Body of pancreas (tissue), 4 donors: ENCODE measurements around the gene CDT1.

ENCODE experiments used
- CTCF ChIP-seq, 7 experiments: fragments of 450-650 bp in 4 of 7; fragments of 200-600 bp in 3 of 7; sonication (generic) in 3 of 7; IDR thresholded peaks; one replicate each; pipeline ENCODE4 v1.5.1; 2016 to 2019; ENCODE audit warnings: antibody characterized with exemption in 7 of 7
- POLR2A ChIP-seq, 3 donors: fragments of 450-650 bp; IDR thresholded peaks; one replicate each; pipeline ENCODE4 v1.6.1; 2016; ENCODE audit warnings: antibody characterized with exemption in 3 of 3, mild to moderate bottlenecking in 2 of 3

DNA sequence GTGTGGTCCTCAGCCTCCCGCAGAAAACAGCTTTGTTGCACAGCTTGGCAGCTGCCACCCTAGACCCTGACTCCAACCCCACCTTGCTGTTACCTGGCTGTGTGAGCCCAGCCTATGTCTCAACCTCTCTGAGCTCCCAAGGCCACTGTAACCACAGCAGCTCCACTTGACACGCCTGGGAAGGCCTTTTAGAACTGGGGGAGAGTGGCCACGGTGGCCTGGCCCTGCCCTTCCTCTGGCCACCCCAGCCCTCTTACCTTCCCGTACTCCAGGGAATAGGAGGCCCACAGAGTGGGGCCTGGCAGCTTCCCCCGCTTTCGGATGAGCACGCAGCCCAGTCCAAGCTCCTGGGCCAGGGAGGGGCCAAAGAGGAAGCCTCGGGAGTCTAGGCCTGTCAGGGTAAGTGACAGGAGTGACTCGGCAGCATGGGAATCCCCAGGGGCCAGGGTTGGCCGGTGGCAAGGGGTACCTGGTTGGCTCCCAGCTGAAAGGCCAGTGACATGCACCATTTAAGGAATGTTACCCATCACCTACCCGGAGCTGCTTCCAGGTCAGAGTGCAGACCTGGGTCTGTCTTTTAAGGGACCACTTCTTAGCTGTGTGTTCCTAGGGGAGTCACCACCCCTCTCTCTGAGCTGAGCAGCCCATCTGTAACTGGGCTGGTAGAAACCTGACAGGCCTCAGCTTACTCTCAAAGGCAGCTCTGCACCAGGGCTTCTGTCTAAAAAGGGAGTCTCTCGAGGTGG lies 6.8 kb downstream of the CDT1 start:
- no peak for TF ChIP-seq POLR2A (IDR thresholded peaks at IDR 0.05)
- TF ChIP-seq CTCF (IDR thresholded peaks at IDR 0.05), result no peak
